ENCODE results near the gene BAZ2B. TPM values are rescaled to one million over a fixed set of nuclear protein-coding genes. Genes with fewer than 3 reads are reported as not detected.

The BAZ2B gene
- total RNA-seq, 1 experiment from 2014 or later = 19.9 TPM

DNA sequence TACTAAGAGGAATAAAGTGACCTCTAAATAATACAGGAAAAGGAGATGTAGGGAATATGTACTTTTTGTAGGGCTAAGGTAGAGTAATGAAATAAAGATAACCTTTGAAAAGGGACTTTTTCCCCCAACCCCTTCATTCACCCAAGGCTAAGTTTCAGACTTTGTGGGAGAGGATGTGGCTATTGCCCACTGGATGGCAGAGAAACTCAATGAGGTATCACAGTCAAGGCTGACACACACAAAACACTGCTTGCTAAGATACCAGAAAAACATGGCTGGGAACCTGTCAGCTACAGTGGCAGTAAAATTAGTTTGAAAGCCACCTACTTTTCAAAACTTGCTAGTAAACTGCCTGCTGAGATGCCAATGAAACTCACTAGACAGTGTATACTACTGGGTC is 171.0 kb downstream of the BAZ2B start:
- no peaks in the 10 kb centered on the region for H3K4me1 ChIP-seq (ENCODE audit: control insufficient read depth in 1 of 2, insufficient read depth in 2 of 2, low read length in 2 of 2)
- BruUV-seq (replicated peaks) = no TSS peak
- H3K27ac ChIP-seq (ENCODE audit: low read depth, low read length) = no peak overlapping the region
- ATAC-seq (no peak), DNase-seq (ENCODE audit: low read depth, low spot score) (no peak)
- POLR2A ChIA-PET = no interaction called here
- H3K27me3 ChIP-seq (ENCODE audit: insufficient read depth, low read length) = no peaks in the 10 kb centered on the region
- CTCF ChIA-PET = no interaction called here
- no peaks in the 10 kb centered on the region for H3K9me3 ChIP-seq (ENCODE audit: control insufficient read depth in 1 of 2, insufficient read depth in 1 of 2, low read depth in 1 of 2, low read length in 2 of 2)
- intact Hi-C loops (cut with micrococcal nuclease) = no loop called here
- H3K36me3 ChIP-seq (ENCODE audit: control insufficient read depth in 1 of 2, insufficient read depth in 2 of 2, low read length in 2 of 2) = no peaks in the 10 kb centered on the region
- no peak overlapping the region for H3K9ac ChIP-seq (ENCODE audit: low read length)
- no peak overlapping the region for H2AFZ ChIP-seq (ENCODE audit: low read depth, low read length, poor library complexity, severe bottlenecking)
- RAD21 ChIA-PET (ENCODE audit: low non-redundant PET in 1 of 2, low total read pairs in 2 of 2, uncharacterized antibody in 2 of 2, unreplicated experiment in 2 of 2) = no interaction called here
- TF ChIP-seq CEBPB (IDR thresholded peaks at IDR 0.05; ENCODE audit: low read depth) (no peak), RAD21 (IDR thresholded peaks at IDR 0.05; ENCODE audit: low read depth) (no peak), FOSL1 (IDR thresholded peaks at IDR 0.05; ENCODE audit: low read depth) (no peak), EZH2phosphoT487 (IDR thresholded peaks at IDR 0.05; ENCODE audit: borderline replicate concordance) (no peak), TCF7L2 (IDR thresholded peaks at IDR 0.05; ENCODE audit: borderline replicate concordance, extremely low read depth, insufficient read depth, insufficient read length) (no peak), POLR2A (IDR thresholded peaks at IDR 0.05; ENCODE audit: borderline replicate concordance, extremely low read depth, insufficient read depth, insufficient read length) (no peak), ELF1 (IDR thresholded peaks at IDR 0.05; ENCODE audit: borderline replicate concordance, low read depth) (no peak)
- TF ChIP-seq, protein P1, sequence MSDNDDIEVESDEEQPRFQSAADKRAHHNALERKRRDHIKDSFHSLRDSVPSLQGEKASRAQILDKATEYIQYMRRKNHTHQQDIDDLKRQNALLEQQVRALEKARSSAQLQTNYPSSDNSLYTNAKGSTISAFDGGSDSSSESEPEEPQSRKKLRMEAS (IDR thresholded peaks at IDR 0.05) = no peak
- TF ChIP-seq, protein P2, sequence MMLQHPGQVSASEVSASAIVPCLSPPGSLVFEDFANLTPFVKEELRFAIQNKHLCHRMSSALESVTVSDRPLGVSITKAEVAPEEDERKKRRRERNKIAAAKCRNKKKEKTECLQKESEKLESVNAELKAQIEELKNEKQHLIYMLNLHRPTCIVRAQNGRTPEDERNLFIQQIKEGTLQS (IDR thresholded peaks at IDR 0.05) = no peak
- TF ChIP-seq, protein P3, sequence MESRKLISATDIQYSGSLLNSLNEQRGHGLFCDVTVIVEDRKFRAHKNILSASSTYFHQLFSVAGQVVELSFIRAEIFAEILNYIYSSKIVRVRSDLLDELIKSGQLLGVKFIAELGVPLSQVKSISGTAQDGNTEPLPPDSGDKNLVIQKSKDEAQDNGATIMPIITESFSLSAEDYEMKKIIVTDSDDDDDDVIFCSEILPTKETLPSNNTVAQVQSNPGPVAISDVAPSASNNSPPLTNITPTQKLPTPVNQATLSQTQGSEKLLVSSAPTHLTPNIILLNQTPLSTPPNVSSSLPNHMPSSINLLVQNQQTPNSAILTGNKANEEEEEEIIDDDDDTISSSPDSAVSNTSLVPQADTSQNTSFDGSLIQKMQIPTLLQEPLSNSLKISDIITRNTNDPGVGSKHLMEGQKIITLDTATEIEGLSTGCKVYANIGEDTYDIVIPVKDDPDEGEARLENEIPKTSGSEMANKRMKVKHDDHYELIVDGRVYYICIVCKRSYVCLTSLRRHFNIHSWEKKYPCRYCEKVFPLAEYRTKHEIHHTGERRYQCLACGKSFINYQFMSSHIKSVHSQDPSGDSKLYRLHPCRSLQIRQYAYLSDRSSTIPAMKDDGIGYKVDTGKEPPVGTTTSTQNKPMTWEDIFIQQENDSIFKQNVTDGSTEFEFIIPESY (IDR thresholded peaks at IDR 0.05; ENCODE audit: extremely low read depth, insufficient replicate concordance, low read length) = no peak
- H3K9me2 ChIP-seq (ENCODE audit: insufficient read depth) = no peaks in the 10 kb centered on the region
- H3K4me2 ChIP-seq (ENCODE audit: low read length) = no peak overlapping the region
- H3K79me2 ChIP-seq (ENCODE audit: insufficient read depth, low read length) = no peaks in the 10 kb centered on the region
- no peak overlapping the region for H3K4me3 ChIP-seq (replicated peaks in 1 of 2; ENCODE audit: low read depth in 1 of 2, low read length in 2 of 2)
- H4K20me1 ChIP-seq (ENCODE audit: insufficient read depth) = no peaks in the 10 kb centered on the region
